Measurements from ENCODE around the gene DLGAP4.

The DLGAP4 gene

DNA sequence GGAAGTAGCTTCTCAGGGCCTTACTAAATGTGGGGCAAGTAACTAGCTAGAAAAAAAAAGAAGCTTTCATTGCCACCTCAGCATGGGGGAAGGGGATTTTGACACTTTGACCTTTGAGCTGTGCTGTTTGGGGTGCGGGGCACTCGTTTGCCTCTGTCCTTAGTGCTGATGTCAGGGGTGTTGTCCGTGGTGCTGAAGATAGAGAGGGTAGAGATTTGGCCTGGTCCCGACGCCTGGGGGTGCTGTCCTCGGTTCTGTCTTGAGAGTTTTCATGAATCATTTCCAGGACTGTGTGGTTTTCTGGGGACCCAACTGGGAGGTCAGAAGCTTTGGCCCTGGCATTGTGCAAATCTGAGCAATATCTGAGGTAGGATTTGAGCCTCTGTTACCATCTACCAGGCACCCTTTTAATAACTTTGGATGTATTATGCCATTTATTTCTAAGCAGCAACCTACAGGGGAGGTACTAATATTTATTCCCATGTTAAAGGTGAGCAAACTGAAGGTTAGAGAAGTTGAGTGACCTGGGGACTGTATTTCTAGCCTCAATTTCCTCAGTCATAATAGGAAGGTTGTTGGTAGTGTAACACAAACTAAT is 78.0 kb downstream of the DLGAP4 start:
- Histone ChIP-seq H3K9ac (ENCODE audit: low read length) (no peak overlapping the region), H3K36me3 (ENCODE audit: low read length) (no peaks in the 10 kb centered on the region), H3F3A (ENCODE audit: insufficient read depth) (no peaks in the 10 kb centered on the region), H3K27ac (ENCODE audit: low read depth, low read length) (no peak overlapping the region), H3K9me2 (replicated peaks; ENCODE audit: insufficient read depth, low read length) (no peaks in the 10 kb centered on the region), H4K20me1 (ENCODE audit: low read depth, low read length) (no peaks in the 10 kb centered on the region), H3K4me2 (ENCODE audit: low read depth, low read length, poor library complexity, severe bottlenecking) (no peak overlapping the region), H3K27me3 (ENCODE audit: low read length) (no peaks in the 10 kb centered on the region), H3K9me3 (ENCODE audit: insufficient read depth, low read length) (no peaks in the 10 kb centered on the region), H3K79me2 (ENCODE audit: insufficient read depth, low read length) (no peaks in the 10 kb centered on the region), H3K4me3 (ENCODE audit: insufficient read depth, low read length, poor library complexity, severe bottlenecking) (no peak overlapping the region), H2AFZ (ENCODE audit: low read depth, low read length, severe bottlenecking) (no peak overlapping the region)
- TF ChIP-seq, protein P1, sequence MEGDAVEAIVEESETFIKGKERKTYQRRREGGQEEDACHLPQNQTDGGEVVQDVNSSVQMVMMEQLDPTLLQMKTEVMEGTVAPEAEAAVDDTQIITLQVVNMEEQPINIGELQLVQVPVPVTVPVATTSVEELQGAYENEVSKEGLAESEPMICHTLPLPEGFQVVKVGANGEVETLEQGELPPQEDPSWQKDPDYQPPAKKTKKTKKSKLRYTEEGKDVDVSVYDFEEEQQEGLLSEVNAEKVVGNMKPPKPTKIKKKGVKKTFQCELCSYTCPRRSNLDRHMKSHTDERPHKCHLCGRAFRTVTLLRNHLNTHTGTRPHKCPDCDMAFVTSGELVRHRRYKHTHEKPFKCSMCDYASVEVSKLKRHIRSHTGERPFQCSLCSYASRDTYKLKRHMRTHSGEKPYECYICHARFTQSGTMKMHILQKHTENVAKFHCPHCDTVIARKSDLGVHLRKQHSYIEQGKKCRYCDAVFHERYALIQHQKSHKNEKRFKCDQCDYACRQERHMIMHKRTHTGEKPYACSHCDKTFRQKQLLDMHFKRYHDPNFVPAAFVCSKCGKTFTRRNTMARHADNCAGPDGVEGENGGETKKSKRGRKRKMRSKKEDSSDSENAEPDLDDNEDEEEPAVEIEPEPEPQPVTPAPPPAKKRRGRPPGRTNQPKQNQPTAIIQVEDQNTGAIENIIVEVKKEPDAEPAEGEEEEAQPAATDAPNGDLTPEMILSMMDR (IDR thresholded peaks at IDR 0.05; ENCODE audit: insufficient read depth, low read length, poor library complexity, severe bottlenecking) = no peak
- no peak for TF ChIP-seq EZH2phosphoT487 (conservative IDR thresholded peaks at IDR 0.05; ENCODE audit: low read length)

DNA sequence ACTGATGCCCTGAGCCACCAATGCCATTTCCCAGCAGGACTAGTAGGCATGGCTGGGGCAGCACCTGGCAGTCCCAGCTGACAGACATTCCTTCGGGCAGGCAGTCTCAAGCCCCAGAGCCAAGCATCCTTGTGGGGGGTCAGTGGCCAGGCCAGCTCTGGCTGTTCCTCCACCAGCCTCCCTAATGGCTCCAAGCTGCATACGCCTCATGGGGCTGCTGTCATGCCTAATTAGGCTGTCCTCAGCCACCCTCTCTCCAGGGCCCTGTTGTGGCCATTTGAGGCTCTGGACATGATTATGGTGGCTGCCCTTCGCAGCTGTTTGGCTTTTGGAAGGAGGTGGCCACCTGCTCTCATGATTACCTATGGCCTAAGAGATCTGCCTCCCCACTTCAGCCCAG is 79.4 kb downstream of the DLGAP4 start:
- Histone ChIP-seq H3K9me3 (ENCODE audit: insufficient read depth, low read length) (no peaks in the 10 kb centered on the region), H3K79me2 (ENCODE audit: insufficient read depth, low read length) (no peaks in the 10 kb centered on the region), H4K20me1 (ENCODE audit: low read depth, low read length) (no peaks in the 10 kb centered on the region), H3K36me3 (ENCODE audit: low read length) (no peaks in the 10 kb centered on the region), H3K27me3 (ENCODE audit: low read length) (no peaks in the 10 kb centered on the region), H3K9me2 (replicated peaks; ENCODE audit: insufficient read depth, low read length) (no peaks in the 10 kb centered on the region), H3K27ac (ENCODE audit: low read depth, low read length) (no peak overlapping the region), H3K4me3 (ENCODE audit: insufficient read depth, low read length, poor library complexity, severe bottlenecking) (no peak overlapping the region), H3K4me2 (ENCODE audit: low read depth, low read length, poor library complexity, severe bottlenecking) (no peak overlapping the region), H2AFZ (ENCODE audit: low read depth, low read length, severe bottlenecking) (no peak overlapping the region), H3F3A (ENCODE audit: insufficient read depth) (no peaks in the 10 kb centered on the region), H3K9ac (ENCODE audit: low read length) (no peak overlapping the region)
- TF ChIP-seq, protein P1 (IDR thresholded peaks at IDR 0.05; ENCODE audit: insufficient read depth, low read length, poor library complexity, severe bottlenecking) = no peak
- no peak for TF ChIP-seq EZH2phosphoT487 (conservative IDR thresholded peaks at IDR 0.05; ENCODE audit: low read length)

DNA sequence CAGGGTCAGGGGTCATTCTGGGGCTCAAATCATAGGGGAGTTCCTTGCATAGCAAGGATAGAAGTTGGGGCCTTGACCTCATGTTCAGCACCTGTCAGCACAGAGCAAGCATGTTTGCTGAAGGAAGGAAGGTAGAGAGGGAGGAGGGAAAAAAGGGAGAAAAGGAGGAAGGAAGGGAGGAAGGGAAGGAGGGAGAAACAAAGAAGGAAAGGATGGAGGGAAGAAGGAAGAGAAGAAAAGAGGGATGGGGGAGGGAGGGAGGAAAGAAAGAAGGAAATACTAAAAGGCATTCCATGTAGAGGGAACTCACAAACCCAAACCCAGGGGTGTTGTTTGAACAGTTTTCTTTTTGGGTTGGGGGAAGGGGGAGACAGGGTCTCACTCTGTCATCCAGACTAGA is 80.1 kb downstream of the DLGAP4 start:
- H2AFZ ChIP-seq (ENCODE audit: low read depth, low read length, severe bottlenecking) = no peak overlapping the region
- no peaks in the 10 kb centered on the region for H4K20me1 ChIP-seq (ENCODE audit: low read depth, low read length)
- H3K9ac ChIP-seq (ENCODE audit: low read length) = no peak overlapping the region
- no peaks in the 10 kb centered on the region for H3F3A ChIP-seq (ENCODE audit: insufficient read depth)
- no peaks in the 10 kb centered on the region for H3K9me3 ChIP-seq (ENCODE audit: insufficient read depth, low read length)
- no peak overlapping the region for H3K27ac ChIP-seq (ENCODE audit: low read depth, low read length)
- TF ChIP-seq EZH2phosphoT487 (conservative IDR thresholded peaks at IDR 0.05; ENCODE audit: low read length) = no peak
- TF ChIP-seq, protein P1 (IDR thresholded peaks at IDR 0.05; ENCODE audit: insufficient read depth, low read length, poor library complexity, severe bottlenecking) = no peak
- H3K79me2 ChIP-seq (ENCODE audit: insufficient read depth, low read length) = no peaks in the 10 kb centered on the region
- H3K4me3 ChIP-seq (ENCODE audit: insufficient read depth, low read length, poor library complexity, severe bottlenecking) = no peak overlapping the region
- H3K4me2 ChIP-seq (ENCODE audit: low read depth, low read length, poor library complexity, severe bottlenecking) = no peak overlapping the region
- no peaks in the 10 kb centered on the region for H3K27me3 ChIP-seq (ENCODE audit: low read length)
- H3K9me2 ChIP-seq (replicated peaks; ENCODE audit: insufficient read depth, low read length) = no peaks in the 10 kb centered on the region
- no peaks in the 10 kb centered on the region for H3K36me3 ChIP-seq (ENCODE audit: low read length)
